ENCODE measurements around the gene IGLL5. TPM values are rescaled to one million over a fixed set of nuclear protein-coding genes. Genes with fewer than 3 reads are reported as not detected.

Gene IGLL5
- total and polyA plus RNA-seq, 2 donors (not counting 3 experiments of a cell fraction or from before 2014, with no cell fraction given): not detected

DNA sequence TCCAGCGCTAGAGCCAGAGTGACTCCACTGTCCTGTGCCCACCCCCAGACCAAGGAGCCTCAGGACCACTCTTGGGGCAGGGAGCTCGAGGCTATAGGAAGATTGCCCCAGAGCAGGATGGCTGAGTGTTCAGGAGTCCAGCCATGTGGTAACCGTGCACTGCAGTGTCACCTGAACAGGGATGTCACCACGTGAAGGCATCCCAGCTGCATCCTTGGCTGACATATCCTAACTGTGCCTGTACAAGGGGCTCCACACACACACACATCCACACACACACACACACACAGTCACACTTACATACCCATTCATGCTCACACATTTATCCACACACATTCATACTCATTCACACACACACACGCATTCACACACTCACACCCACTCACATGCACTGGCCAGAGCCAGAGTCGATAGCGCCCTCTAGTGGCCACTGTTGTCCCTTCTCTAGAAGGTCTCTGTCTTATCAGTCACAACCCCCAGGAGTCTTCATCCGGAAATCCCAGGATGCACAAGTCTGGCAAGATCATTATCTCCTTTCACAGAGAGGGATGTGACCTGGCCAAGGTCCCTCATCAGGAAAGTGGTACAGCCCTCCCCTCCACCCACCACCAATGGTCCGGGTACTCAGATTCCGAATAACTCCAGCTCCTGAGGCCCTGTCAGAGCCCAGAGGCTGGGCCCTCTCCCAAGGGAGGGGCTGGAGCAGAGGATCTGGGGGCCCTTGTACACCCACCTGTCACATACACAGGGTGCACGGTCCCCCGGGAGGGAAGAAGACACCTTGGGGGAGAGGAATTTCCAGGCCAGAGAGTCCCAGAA lies 55.1 kb downstream of the IGLL5 start:
- Histone ChIP-seq H3K4me3 (replicated peaks in 1 of 3; ENCODE audit: insufficient read depth in 1 of 3, low read depth in 1 of 3, low read length in 3 of 3) (no peak overlapping the region), H3K27ac (ENCODE audit: insufficient read depth, low read depth, low read length) (no peak overlapping the region), H3K36me3 (ENCODE audit: control insufficient read depth in 2 of 2, extremely low read depth in 1 of 2, insufficient read depth in 2 of 2, low read length in 2 of 2) (no peaks in the 10 kb centered on the region), H3K9me1 (replicated peaks; ENCODE audit: control insufficient read depth, extremely low read depth, insufficient read depth, low read length) (no peaks in the 10 kb centered on the region), H3K9me3 (replicated peaks; ENCODE audit: control insufficient read depth, insufficient read depth, low read length) (no peaks in the 10 kb centered on the region), H3K4me2 (ENCODE audit: insufficient read depth, low read length) (no peak overlapping the region), H3K27me3 (ENCODE audit: control insufficient read depth in 2 of 2, insufficient read depth in 2 of 2, low read length in 2 of 2) (no peaks in the 10 kb centered on the region), H3K9ac (replicated peaks; ENCODE audit: extremely low read depth, insufficient read depth, low read length) (no peak overlapping the region), H3K4me1 (ENCODE audit: control insufficient read depth, extremely low read depth, insufficient read depth, low read length) (no peaks in the 10 kb centered on the region), H4K20me1 (replicated peaks; ENCODE audit: control insufficient read depth, extremely low read depth, insufficient read depth, low read length) (no peaks in the 10 kb centered on the region), H2AFZ (ENCODE audit: low read depth, low read length) (no peak overlapping the region), H3K79me2 (ENCODE audit: control insufficient read depth, insufficient read depth, low read length) (no peaks in the 10 kb centered on the region)
- BruUV-seq (replicated peaks): no TSS peak
- FAIRE-seq (peak; percentile 37), DNase-seq (ENCODE audit: low read depth, low spot score) (peak; percentile 41)
- TF ChIP-seq, protein P1, sequence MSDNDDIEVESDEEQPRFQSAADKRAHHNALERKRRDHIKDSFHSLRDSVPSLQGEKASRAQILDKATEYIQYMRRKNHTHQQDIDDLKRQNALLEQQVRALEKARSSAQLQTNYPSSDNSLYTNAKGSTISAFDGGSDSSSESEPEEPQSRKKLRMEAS (IDR thresholded peaks at IDR 0.05; ENCODE audit: insufficient read depth, insufficient read length): no peak
- TF ChIP-seq GATA2 (IDR thresholded peaks at IDR 0.05; ENCODE audit: insufficient read depth, insufficient read length, low read depth, low read length) (peak; percentile 66), CTCF (IDR thresholded peaks at IDR 0.05; ENCODE audit: extremely low read depth in 1 of 2, insufficient read depth in 1 of 2, low read depth in 1 of 2, low read length in 2 of 2) (peak; percentile 81 to 83), POLR2A (IDR thresholded peaks at IDR 0.05; ENCODE audit: low read depth, low read length) (no peak), FOS (IDR thresholded peaks at IDR 0.05; ENCODE audit: borderline replicate concordance, insufficient read depth, low read length) (no peak), JUN (IDR thresholded peaks at IDR 0.05; ENCODE audit: borderline replicate concordance, insufficient read depth, insufficient read length, low read depth) (no peak), MYC (IDR thresholded peaks at IDR 0.05; ENCODE audit: low read depth, low read length) (no peak), EZH2 (IDR thresholded peaks at IDR 0.05; ENCODE audit: borderline replicate concordance, low read depth, low read length, severe bottlenecking) (no peak), POLR2AphosphoS5 (IDR thresholded peaks at IDR 0.05; ENCODE audit: insufficient read depth, low read depth, low read length) (no peak)
- dilution Hi-C loops (cut with MboI; ENCODE audit: extremely low pct_ligation_motif_present, low sequenced_read_pairs): no loop called here
- CTCF ChIA-PET: interaction anchor here (0.9 to 1.5 kb wide), 6 partner anchors 12 to 133 kb away, joined by 3 to 10 read pairs (median 4); no protein-coding TSS in a partner anchor
- POLR2A ChIA-PET: no interaction called here
- intact Hi-C loops (cut with micrococcal nuclease): no loop called here

Measured in endothelial cell of umbilical vein (primary cell).